ENCODE measurements around the gene KIF1A. TPM values are rescaled to one million over a fixed set of nuclear protein-coding genes. Genes with fewer than 3 reads are reported as not detected.

Gene KIF1A
- polyA plus RNA-seq, 1 donor from 2014 or later, result 63.4 TPM

GRCh38 chr2:240767341-240767740, 52.7 kb downstream of the KIF1A start:
- Histone ChIP-seq H3K27ac (ENCODE audit: low read length) (no peak overlapping the region), H4K20me1 (ENCODE audit: insufficient read depth) (no peaks in the 10 kb centered on the region), H3K9ac (ENCODE audit: low read length) (no peak overlapping the region), H2AFZ (ENCODE audit: low read depth, low read length) (no peak overlapping the region), H3K4me3 (ENCODE audit: low read length) (no peak overlapping the region), H3K27me3 (ENCODE audit: insufficient read depth, low read depth, low read length) (no peaks in the 10 kb centered on the region), H3K9me3 (ENCODE audit: low read length) (no peaks in the 10 kb centered on the region), H3F3A (ENCODE audit: insufficient read depth, low read length, poor library complexity, severe bottlenecking) (no peaks in the 10 kb centered on the region), H3K36me3 (ENCODE audit: insufficient read depth, low read length) (peaks cover 9% of the 10 kb centered on the region), H3K79me2 (replicated peaks; ENCODE audit: insufficient read depth, low read length) (no peaks in the 10 kb centered on the region), H3K4me2 (ENCODE audit: low read length) (no peak overlapping the region), H3K9me2 (ENCODE audit: insufficient read depth, low read length) (no peaks in the 10 kb centered on the region)
- no peak for TF ChIP-seq EZH2 (IDR thresholded peaks at IDR 0.05; ENCODE audit: borderline replicate concordance, insufficient read depth, low read length, poor library complexity, severe bottlenecking)
- no peak for TF ChIP-seq SMC3 (conservative IDR thresholded peaks at IDR 0.05; ENCODE audit: poor library complexity)
- TF ChIP-seq TAF1 (IDR thresholded peaks at IDR 0.05; ENCODE audit: low read depth), result no peak
- no peak for TF ChIP-seq POLR2AphosphoS5 (IDR thresholded peaks at IDR 0.05)
- no peak for TF ChIP-seq EP300 (conservative IDR thresholded peaks at IDR 0.05; ENCODE audit: poor library complexity, severe bottlenecking)
- TF ChIP-seq MXI1 (conservative IDR thresholded peaks at IDR 0.05; ENCODE audit: poor library complexity, severe bottlenecking), result no peak
- TF ChIP-seq REST (IDR thresholded peaks at IDR 0.05; ENCODE audit: borderline replicate concordance), result no peak
- TF ChIP-seq CTCF (IDR thresholded peaks at IDR 0.05; ENCODE audit: poor library complexity, severe bottlenecking), result no peak
- no peak for TF ChIP-seq RAD21 (conservative IDR thresholded peaks at IDR 0.05)

GRCh38 chr2:240766072-240766471, 53.9 kb downstream of the KIF1A start:
- Histone ChIP-seq H3K27me3 (ENCODE audit: insufficient read depth, low read depth, low read length) (no peaks in the 10 kb centered on the region), H3K27ac (ENCODE audit: low read length) (no peak overlapping the region), H4K20me1 (ENCODE audit: insufficient read depth) (no peaks in the 10 kb centered on the region), H3K4me2 (ENCODE audit: low read length) (no peak overlapping the region), H3F3A (ENCODE audit: insufficient read depth, low read length, poor library complexity, severe bottlenecking) (no peaks in the 10 kb centered on the region), H2AFZ (ENCODE audit: low read depth, low read length) (no peak overlapping the region), H3K9ac (ENCODE audit: low read length) (no peak overlapping the region), H3K9me2 (ENCODE audit: insufficient read depth, low read length) (no peaks in the 10 kb centered on the region), H3K9me3 (ENCODE audit: low read length) (no peaks in the 10 kb centered on the region), H3K4me3 (ENCODE audit: low read length) (no peak overlapping the region), H3K36me3 (ENCODE audit: insufficient read depth, low read length) (peaks cover 9% of the 10 kb centered on the region), H3K79me2 (replicated peaks; ENCODE audit: insufficient read depth, low read length) (no peaks in the 10 kb centered on the region)
- TF ChIP-seq RAD21 (conservative IDR thresholded peaks at IDR 0.05), result no peak
- TF ChIP-seq TAF1 (IDR thresholded peaks at IDR 0.05; ENCODE audit: low read depth), result no peak
- TF ChIP-seq EZH2 (IDR thresholded peaks at IDR 0.05; ENCODE audit: borderline replicate concordance, insufficient read depth, low read length, poor library complexity, severe bottlenecking), result no peak
- no peak for TF ChIP-seq EP300 (conservative IDR thresholded peaks at IDR 0.05; ENCODE audit: poor library complexity, severe bottlenecking)
